GM19043 (cell line): ENCODE results near the gene SERINC2.
"Not testable (repeated sequence)": the region's sequence is repeated elsewhere in the genome, so short reads cannot be mapped to it uniquely, and the experiment has no call there.

Experiments used
- ATAC-seq: cut with Tn5 transposase; IDR thresholded peaks from one replicate; pipeline ENCODE4 v1.9.1; 2021; ENCODE audit warnings: low read depth; ENCODE audit not compliant: unreplicated experiment

The SERINC2 gene

GRCh38 chr1:31431351-31432257 is 18.6 kb downstream of the SERINC2 start:
- ATAC-seq: not testable (repeated sequence)

DNA sequence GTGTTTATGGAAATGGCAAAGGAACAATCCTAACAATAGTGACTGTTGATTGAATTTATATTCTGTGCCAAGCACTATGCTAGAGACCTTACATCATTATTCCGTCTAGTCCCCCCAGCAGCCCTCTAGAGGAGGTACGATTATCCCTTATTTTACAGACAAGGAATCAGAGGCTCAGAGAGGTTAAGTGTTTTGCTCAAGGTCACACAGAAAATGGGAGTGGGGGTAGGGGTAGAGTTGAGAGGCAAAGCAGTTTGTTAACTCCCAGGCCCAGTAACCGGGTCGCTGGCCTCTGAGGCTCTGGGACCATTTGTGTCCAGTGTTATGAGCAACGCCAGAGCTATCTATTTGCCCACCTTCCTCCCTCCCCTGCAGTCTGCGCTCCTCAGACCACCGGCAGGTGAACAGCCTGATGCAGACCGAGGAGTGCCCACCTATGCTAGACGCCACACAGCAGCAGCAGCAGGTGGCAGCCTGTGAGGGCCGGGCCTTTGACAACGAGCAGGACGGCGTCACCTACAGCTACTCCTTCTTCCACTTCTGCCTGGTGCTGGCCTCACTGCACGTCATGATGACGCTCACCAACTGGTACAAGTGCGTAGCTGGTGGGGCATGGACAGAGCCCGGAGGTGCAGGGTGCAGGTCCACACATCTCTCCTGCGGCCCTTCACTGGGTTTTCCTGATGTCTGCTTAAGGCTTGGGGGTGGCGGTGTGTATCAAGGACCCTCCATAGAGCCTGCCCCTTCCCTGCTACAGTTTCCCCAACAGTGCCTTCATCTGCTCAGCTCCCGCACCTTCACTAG is 19.8 kb downstream of the SERINC2 start:
- no peak for ATAC-seq

DNA sequence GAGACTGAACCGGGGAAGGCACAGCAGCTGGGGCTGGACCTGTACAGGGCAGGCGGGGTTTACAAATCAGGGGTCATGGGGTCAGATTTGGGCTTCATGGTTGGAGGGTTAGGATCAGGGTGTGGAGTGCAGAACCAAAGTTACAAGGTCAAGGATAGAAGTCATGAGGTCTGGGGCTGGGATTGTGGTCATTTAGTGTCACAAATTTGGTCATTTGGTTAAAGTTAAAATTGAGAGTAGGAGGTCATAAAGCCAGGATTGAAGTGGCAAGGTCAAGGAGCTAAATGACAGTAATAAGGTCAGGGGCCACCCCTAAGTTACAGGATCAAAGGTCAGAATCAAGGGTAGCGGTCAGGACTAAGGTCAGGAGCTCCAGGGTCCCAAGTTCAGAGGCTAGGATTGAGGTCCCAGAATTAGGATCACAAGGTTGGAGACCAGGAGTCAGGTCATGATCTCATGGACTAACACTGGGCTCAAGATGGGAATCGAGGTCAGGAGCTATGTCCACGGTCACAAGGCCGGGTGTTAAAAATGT is 20.4 kb downstream of the SERINC2 start:
- ATAC-seq: no peak

DNA sequence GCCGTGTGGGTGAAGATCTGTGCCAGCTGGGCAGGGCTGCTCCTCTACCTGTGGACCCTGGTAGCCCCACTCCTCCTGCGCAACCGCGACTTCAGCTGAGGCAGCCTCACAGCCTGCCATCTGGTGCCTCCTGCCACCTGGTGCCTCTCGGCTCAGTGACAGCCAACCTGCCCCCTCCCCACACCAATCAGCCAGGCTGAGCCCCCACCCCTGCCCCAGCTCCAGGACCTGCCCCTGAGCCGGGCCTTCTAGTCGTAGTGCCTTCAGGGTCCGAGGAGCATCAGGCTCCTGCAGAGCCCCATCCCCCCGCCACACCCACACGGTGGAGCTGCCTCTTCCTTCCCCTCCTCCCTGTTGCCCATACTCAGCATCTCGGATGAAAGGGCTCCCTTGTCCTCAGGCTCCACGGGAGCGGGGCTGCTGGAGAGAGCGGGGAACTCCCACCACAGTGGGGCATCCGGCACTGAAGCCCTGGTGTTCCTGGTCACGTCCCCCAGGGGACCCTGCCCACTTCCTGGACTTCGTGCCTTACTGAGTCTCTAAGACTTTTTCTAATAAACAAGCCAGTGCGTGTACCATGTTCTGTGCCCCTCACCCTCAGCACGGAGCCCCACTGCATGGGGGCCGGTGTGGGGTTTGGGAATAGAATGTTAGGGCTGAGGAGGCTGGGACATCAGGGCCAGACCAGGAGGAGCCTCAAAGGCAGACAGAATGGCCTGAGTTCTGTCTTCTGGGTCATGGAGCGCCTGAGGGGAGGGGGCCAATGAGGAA is 21.3 kb downstream of the SERINC2 start:
- no peak for ATAC-seq

- no peak for ATAC-seq
Observed at GRCh38 chr1:31434979-31435378, 22.0 kb downstream of the SERINC2 start.

- ATAC-seq: no peak
Observed at GRCh38 chr1:31435471-31436409, 22.7 kb downstream of the SERINC2 start.

GRCh38 chr1:31436596-31437432 is 23.8 kb downstream of the SERINC2 start:
- ATAC-seq: no peak

DNA sequence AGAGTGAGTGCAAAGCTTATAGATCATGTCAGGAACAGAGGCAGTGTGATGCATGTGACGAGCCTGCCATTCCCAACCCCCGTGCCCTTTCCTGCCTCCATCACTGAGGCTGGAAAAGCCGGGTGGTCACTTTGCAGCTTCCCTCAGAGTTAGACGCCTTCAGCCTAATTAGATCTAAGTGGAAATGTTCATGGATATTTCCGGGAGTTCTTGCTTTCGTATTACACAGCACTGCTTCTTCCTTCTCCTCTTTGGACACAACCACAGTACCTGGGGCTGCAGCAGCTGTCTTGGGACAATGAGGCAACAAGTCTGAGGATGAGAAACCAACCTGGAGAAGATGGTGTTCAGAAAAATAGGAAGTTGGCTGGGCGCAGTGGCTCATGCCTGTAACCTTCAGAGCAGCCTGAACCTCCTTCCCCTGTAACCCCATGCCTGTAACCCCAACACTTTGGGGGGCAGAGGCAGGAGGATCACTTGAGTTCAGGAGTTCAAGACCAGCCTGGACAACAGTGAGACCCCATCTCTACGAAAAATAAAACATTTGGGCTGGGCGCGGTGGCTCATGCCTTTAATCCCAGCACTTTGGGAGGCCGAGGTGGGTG is 24.5 kb downstream of the SERINC2 start:
- no peak for ATAC-seq

DNA sequence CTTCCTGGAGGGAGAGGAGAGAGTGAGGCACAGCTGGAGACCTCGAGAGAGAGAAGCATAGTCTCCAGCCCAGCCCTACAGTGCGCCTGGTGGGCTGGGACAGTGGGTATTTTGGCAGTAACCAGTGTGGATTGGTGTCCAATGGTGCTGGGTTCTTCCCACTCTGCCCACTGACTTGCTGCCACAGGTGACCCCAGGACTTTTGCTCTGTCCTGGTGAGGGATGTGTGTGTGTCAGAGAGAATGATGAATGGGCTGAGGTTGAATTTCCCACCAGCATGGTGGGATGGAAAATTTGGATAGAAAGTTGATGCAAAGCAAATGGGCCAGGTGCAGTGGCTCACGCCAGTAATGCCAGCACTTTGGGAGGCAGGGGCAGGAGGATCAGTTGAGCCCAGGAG is 26.3 kb downstream of the SERINC2 start:
- no peak for ATAC-seq

DNA sequence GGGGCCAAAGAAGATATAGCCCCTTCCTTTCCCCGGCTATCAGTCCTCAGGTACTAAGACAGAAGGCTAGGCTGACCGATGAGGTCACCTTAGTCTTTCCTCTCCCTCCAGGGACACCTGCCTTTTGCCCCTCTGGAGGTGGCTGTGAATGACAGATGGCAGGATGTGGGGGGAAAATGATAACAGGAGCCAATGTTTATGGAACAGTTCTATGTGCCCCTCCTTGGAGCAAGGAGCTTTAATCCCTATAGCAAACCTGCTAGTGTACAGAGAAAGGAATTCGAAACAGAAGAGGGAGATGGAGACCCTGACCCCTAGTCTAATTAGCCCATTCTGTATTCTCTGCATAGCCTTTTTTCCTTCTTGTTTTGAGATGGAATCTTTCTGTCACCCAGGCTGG is 28.1 kb downstream of the SERINC2 start:
- ATAC-seq: no peak

DNA sequence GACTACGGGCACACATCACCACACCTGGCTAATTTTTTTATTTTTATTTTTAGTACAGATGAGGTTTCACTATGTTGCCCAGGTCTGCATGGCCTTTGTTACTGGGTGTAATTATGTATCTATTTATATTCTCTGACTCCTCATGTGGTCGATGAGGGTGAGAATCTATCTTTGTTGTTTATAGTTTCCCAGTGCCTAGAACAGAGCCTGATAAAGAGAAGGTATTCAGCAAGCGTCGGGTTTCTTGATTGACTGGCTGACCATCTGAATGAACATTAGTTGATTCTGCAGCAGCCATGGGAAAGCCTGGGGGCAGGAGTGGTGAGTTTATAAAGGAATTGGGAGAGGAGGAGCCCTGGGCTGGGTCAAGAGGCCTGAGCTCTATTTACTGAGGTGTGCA is 28.5 kb downstream of the SERINC2 start:
- no peak for ATAC-seq

DNA sequence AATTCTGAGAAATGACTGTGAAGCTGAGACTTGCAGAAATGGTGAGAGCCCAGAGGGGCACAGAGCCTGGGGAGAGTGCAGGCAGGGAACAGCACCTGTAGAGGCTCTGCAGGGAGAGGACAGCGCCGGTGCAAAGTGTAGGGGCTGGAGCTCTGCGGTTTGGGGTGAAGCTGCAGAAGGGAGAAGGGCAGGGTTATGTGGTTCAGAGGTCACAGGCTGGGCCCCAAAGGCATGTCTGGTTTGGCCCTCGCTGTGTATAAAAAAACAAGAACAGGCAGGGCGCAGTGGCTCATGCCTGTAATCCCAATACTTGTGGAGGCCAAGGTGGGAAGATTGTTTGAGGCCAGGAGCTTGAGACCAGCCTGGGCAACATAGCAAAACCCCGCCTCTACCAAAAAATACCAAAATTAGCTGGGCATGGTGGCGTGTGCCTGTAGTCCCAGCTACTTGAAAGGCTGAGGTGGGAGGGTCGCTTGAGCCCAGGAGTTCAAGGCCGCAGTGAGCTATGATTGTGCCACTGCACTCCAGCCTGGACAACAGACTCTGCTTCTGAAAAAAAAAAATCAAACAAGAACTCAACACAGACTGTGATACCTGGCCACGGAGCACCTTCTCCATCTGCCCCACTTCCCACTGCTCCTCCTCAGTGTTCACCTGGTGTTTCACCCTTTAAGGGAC is 29.1 kb downstream of the SERINC2 start:
- ATAC-seq: no peak

DNA sequence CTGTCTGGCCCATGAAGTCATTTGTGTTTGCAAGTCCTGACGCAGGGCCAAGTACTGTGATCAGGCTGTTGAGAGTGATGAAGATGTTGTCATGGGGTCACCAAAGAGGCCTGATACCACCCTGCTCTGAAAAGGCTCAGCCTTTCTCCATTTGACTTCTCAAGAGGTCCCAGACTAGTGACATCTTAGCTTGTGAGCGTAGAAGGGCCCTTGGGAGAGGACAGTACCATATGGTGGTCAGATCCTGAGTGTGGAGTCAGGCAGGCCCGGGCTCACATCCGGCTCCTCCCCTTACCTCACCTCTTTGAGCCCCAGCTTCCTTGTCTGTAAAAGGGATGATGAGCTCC is 29.6 kb downstream of the SERINC2 start:
- ATAC-seq: no peak

GRCh38 chr1:31443673-31444072 is 30.7 kb downstream of the SERINC2 start:
- no peak for ATAC-seq

DNA sequence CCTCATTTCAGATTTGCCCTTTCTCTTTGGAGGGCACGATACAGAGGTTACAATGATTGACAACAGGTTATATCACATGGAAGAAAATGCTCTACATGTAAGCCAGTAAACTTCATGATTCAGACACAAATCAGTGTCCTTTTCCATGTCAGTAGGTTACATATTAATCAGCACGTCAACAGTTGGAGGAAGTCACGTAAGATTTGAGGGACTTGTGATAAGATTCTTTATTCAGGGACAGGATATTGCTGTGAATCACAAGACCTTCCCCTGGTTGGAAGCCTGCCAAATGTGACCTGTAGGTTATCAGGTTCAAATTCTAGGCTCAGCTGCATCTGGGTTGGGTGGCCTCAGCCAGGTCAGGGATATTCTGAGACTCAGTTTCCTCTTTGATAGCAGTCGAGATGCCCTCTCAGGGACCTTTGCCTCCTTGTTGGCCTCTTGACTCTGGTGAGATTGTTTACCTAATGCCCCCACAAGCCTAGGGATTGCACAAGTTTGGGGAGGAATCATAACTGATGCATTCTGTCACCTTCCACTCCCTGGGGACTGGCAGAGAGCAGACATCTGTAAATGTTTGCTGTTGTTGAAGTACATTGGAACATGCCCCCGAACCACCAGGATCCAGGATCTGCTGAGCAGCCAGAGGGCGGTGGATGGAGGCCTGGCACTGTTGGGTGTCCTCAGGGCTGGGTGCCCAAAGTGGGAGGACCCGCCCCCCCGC is 31.9 kb downstream of the SERINC2 start:
- ATAC-seq: no peak

GRCh38 chr1:31445951-31446350 is 32.9 kb downstream of the SERINC2 start:
- ATAC-seq: no peak

DNA sequence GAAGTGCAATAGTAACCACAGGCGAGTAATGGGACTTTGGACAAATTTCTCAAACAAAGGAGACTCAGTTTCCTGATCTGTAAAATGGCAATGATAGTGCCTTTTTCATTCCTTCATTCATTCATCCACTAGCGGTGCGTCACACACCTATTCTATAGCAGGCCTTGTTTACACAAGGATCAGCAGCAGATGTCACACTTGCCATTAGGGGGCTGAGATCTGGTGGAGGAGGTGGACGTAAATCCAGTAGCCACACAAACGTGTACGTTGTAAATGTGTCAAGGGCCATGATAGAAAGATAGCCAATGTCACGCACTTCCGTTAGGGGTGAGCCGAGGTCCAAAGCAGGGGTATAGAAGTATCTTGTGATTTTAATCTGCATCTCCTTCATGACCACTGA is 34.2 kb downstream of the SERINC2 start:
- no peak for ATAC-seq
